Coronary artery (tissue), 2 donors: ENCODE measurements around the gene SLC25A27.

Source experiments
- DNase-seq: peaks from one replicate; pipeline ENCODE4 v3.0.0-alpha.2; 2017; ENCODE audit warnings: low spot score
- H3K27ac ChIP-seq, 2 donors: fragments of 200-600 bp; sonication (generic); one replicate each; pipeline ENCODE4 v1.5.1; 2016 to 2019
- H3K4me3 ChIP-seq: fragments of 200-600 bp; sonication (generic); 2 replicates; pipeline ENCODE4 v1.5.1; 2016; ENCODE audit warnings: mild to moderate bottlenecking, moderate library complexity
- TF ChIP-seq, protein P1 (sequence below): fragments of 200-600 bp; sonication (generic); IDR thresholded peaks from one replicate; pipeline ENCODE4 v1.5.1; 2019; ENCODE audit warnings: antibody characterized with exemption

SLC25A27 gene

DNA sequence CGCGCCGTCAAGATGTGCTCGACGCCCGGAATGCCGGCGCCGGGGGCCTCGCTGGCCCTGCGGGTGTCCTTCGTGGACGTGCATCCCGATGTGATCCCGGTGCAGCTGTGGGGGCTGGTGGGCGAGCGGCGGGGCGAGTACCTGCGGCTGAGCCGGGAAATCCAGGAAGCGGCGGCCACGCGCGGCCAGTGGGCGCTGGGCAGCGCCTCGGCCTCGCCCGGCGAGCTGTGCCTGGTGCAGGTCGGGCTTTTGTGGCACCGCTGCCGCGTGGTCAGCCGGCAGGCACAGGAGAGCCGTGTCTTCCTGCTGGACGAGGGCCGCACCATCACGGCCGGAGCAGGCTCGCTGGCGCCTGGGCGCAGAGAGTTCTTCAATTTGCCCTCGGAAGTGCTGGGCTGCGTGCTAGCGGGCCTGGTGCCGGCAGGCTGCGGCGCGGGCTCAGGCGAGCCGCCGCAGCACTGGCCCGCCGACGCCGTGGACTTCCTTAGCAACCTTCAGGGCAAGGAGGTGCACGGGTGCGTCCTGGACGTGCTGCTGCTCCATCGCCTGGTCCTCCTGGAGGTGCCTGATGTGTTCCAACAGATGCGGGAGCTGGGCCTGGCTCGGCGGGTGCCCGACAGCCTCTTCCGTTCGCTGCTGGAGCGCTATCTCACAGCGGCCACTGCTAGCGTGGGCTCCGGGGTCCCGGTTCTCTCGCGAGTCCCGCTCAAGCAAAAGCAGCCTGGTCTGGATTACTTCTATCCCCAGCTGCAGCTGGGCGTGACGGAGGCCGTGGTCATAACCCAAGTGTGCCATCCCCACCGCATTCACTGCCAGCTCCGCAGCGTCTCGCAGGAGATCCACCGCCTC lies 35.6 kb downstream of the SLC25A27 start:
- TF ChIP-seq, protein P1, sequence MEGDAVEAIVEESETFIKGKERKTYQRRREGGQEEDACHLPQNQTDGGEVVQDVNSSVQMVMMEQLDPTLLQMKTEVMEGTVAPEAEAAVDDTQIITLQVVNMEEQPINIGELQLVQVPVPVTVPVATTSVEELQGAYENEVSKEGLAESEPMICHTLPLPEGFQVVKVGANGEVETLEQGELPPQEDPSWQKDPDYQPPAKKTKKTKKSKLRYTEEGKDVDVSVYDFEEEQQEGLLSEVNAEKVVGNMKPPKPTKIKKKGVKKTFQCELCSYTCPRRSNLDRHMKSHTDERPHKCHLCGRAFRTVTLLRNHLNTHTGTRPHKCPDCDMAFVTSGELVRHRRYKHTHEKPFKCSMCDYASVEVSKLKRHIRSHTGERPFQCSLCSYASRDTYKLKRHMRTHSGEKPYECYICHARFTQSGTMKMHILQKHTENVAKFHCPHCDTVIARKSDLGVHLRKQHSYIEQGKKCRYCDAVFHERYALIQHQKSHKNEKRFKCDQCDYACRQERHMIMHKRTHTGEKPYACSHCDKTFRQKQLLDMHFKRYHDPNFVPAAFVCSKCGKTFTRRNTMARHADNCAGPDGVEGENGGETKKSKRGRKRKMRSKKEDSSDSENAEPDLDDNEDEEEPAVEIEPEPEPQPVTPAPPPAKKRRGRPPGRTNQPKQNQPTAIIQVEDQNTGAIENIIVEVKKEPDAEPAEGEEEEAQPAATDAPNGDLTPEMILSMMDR: no peak
- H3K4me3 ChIP-seq: no peak overlapping the region
- no peak for DNase-seq
- H3K27ac ChIP-seq: no peak overlapping the region

DNA sequence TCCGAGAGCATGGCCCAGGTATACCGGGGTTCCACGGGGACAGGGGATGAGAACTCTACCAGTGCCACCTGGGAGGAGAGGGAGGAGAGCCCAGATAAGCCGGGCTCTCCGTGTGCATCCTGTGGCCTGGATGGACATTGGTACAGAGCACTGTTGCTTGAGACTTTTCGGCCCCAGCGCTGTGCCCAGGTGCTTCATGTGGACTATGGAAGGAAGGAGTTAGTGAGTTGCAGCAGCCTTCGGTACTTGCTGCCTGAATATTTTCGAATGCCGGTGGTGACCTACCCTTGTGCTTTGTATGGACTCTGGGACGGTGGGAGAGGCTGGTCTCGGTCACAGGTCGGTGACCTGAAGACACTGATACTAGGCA lies 36.2 kb downstream of the SLC25A27 start:
- TF ChIP-seq, protein P1: no peak
- Histone ChIP-seq H3K4me3 (no peak overlapping the region), H3K27ac (no peak overlapping the region)
- DNase-seq: no peak

DNA sequence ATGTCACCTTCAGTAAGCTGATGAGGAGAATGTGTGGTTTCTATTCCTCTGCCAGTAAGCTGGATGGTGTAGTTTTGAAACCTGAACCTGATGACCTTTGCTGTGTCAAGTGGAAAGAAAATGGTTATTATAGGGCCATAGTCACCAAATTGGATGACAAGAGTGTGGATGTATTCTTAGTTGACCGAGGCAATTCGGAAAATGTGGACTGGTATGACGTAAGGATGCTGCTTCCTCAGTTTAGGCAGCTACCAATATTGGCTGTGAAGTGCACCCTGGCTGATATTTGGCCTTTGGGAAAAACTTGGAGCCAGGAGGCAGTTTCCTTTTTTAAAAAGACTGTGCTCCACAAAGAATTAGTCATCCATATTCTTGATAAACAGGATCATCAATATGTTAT lies 36.9 kb downstream of the SLC25A27 start:
- DNase-seq: no peak
- Histone ChIP-seq H3K4me3 (no peak overlapping the region), H3K27ac (no peak overlapping the region)
- TF ChIP-seq, protein P1: no peak

DNA sequence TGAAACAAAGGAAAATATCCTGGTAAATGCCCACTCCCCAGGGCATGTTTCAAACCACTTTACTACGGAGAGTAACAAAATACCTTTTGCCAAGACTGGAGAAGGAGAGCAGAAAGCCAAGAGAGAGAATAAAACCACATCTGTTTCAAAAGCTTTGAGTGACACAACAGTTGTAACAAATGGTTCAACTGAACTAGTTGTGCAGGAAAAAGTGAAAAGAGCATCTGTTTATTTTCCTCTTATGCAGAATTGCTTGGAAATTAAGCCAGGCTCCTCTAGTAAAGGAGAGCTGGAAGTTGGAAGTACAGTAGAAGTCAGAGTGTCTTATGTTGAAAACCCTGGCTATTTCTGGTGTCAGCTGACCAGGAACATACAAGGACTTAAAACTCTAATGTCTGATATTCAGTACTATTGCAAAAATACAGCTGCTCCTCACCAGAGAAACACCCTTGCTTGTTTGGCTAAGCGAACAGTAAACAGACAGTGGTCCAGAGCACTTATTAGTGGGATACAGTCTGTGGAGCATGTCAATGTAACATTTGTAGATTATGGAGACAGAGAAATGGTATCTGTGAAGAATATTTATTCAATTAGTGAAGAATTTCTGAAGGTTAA lies 37.5 kb downstream of the SLC25A27 start:
- no peak overlapping the region for H3K4me3 ChIP-seq
- TF ChIP-seq, protein P1: no peak
- no peak overlapping the region for H3K27ac ChIP-seq
- no peak for DNase-seq

DNA sequence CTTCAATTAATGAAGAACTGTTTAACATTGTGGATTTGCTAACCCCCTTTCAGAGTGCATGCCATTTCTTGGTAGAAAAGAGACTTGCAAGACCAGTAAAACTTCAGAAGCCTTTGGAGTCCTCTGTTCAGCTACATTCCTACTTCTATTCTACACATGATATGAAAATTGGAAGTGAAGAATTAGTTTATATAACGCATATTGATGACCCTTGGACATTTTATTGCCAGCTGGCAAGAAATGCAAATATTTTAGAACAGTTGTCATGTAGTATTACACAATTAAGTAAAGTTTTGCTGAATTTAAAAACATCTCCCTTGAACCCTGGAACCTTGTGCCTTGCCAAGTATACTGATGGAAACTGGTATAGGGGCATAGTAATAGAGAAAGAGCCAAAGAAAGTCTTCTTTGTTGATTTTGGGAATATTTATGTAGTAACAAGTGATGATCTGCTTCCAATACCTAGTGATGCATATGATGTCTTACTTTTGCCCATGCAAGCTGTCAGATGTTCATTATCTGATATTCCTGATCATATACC lies 38.2 kb downstream of the SLC25A27 start:
- TF ChIP-seq, protein P1: no peak
- Histone ChIP-seq H3K27ac (no peak overlapping the region), H3K4me3 (no peak overlapping the region)
- DNase-seq: no peak

DNA sequence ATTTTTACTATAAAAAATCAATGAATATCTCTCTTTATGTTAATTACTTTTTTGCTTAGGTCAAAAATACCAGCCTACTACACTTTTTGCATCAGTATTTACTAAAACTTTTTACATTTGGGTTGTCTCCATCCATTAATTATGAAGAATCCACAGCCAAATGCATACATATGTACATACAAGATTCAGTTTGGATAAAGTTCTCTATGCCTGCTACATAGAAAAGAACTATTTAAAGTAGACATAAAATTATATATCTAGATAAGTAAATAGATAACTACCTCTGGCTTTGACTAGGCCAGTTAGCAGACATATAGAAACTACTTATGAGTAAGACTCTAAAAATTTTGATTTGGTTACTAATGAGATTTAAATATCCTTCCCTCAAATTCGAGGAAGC lies 47.2 kb downstream of the SLC25A27 start:
- Histone ChIP-seq H3K27ac (no peak overlapping the region), H3K4me3 (no peak overlapping the region)
- TF ChIP-seq, protein P1: no peak
- no peak for DNase-seq
